HG02642 (cell line): Measurements from ENCODE around the gene OR2AE1.
"Not testable (repeated sequence)": the region's sequence is repeated elsewhere in the genome, so short reads cannot be mapped to it uniquely, and the experiment has no call there.

ENCODE experiments used
- ATAC-seq: cut with Tn5 transposase; IDR thresholded peaks from one replicate; pipeline ENCODE4 v1.9.1; 2021; ENCODE audit warnings: mild to moderate bottlenecking; ENCODE audit not compliant: unreplicated experiment, poor library complexity

OR2AE1 gene, protein sequence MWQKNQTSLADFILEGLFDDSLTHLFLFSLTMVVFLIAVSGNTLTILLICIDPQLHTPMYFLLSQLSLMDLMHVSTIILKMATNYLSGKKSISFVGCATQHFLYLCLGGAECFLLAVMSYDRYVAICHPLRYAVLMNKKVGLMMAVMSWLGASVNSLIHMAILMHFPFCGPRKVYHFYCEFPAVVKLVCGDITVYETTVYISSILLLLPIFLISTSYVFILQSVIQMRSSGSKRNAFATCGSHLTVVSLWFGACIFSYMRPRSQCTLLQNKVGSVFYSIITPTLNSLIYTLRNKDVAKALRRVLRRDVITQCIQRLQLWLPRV

GRCh38 chr7:99876933-99877332 lies at the start of gene OR2AE1:
TSS of gene OR2AE1 (minus strand) at chr7:99877033. CDS start at chr7:99877033, 0 bp downstream.
- ATAC-seq = no peak

DNA sequence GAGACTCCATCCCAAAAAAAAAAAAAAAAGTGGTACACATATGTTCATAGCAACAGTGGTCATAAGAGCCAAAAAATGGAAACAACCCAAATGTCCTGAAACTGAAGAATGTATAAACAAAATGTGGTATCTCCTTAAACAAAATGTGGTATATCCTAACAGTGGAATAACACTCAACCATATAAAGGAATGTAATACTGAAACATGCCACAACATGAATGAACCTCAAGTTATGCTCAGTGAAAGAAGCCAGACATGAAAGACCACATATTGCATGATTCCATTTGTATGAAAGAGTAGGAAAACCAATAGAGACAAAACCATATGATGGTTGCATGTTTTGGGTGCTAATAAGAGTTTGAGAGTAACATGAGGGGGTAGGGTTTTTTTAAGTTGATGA lies 49.5 kb upstream of the OR2AE1 start:
- no peak for ATAC-seq

GRCh38 chr7:99923200-99923599 lies 46.4 kb upstream of the OR2AE1 start:
- ATAC-seq = no peak

DNA sequence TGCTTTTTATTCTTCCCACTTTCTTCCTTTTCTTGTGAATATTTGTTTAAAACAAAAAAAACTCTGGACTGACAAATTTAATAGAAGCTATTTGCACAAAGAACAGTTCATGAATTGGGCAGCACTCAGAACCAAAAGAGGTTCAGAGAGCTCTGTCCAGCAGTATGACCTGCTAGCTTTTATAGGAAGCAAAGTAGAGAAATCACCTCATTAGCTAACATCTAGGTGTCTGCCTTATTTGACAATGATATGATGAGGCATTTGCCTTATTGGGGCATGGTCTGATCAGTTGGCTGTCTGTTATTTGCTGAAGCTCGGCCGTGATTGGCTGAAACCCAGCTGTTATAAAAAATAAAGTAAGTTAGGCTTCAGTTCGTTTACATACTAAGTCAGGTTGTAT lies 43.3 kb upstream of the OR2AE1 start:
- no peak for ATAC-seq

GRCh38 chr7:99919814-99920112 lies 42.9 kb upstream of the OR2AE1 start:
- ATAC-seq = no peak

DNA sequence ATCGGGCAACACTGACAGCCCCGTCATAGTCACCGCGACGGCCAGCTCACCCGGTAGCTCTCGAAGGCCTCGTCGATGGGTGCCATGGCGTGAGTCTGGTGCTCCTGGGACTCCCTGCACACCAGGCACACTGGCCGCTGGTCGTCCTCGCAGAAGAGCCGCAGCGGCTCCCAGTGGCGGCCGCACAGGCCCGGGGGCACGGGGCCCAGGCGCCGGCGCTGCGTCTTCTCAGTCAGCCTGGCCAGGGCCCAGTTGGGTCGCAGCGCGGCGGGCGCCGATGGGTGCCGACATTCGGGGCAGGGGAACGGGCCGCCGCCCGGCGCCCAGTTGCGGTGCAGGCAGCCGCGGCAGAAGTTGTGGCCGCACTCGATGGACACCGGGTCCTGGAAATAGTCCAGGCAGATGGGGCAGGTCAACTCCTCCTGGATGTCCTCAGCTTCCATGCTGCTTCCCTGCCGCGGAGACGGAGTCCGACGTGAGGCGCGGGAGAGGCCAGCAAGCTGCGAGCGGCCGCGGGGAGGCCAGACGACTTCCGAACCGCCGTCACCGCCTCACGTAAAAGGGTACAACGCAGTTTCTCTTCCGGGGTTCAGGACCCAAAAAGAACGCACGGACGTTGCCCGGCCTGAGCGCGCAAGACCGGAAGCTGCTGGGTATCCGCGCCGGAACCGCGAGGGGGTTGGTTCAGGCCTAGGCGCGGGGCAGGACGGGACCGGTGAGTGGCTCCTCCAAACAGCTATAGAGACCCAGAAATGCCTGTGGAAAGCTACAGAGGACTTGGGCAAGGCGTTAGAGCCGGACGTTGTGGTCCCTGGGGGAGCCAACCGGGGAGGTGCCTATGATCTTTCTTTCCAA lies 42.4 kb upstream of the OR2AE1 start, which contains the start of gene TRIM4:
Gene TRIM4, minus strand, starts transcription at position 572 of the 855 bp plus-strand sequence. Its CDS starts 129 bp downstream, at position 443.
- peak; percentile 96 for ATAC-seq

DNA sequence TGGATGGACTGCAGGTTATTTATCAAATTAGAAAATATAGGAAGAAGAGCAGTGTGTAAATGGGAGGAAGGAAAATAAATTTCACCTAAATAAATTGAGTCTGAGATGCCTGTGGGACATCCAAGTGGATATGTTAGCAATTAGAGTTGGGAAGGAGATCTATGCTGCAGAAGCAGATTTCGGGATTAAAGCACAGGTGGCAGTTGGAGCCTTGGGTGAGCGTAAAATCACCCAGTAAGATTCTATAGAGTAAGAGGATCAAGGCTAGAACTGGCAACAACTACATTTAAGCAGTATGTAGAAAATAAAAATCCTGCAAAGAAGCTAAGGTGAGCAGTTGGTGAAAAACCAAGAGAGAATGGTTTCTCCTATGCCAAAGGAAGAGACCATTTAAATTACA lies 34.1 kb upstream of the OR2AE1 start:
- no peak for ATAC-seq

DNA sequence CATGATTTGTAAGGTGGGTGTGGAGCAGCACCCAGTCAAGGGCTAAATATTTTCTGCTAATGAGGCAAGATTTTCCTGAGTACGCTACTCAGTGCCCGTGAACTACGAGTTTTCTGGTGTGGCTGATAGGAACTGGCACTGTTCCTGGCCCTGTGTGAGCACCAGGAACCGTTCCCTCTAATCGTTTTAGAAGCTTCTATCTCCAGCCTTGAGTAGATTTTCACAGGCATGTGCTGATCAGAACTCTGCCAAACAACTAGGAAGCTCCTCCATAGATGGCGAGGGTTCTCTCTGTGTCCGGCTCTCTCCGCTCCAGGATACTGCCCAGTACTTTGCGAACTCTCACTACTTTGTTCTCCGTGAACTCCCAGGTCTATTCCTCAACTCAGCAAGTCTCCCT lies 24.7 kb upstream of the OR2AE1 start:
- ATAC-seq = no peak

DNA sequence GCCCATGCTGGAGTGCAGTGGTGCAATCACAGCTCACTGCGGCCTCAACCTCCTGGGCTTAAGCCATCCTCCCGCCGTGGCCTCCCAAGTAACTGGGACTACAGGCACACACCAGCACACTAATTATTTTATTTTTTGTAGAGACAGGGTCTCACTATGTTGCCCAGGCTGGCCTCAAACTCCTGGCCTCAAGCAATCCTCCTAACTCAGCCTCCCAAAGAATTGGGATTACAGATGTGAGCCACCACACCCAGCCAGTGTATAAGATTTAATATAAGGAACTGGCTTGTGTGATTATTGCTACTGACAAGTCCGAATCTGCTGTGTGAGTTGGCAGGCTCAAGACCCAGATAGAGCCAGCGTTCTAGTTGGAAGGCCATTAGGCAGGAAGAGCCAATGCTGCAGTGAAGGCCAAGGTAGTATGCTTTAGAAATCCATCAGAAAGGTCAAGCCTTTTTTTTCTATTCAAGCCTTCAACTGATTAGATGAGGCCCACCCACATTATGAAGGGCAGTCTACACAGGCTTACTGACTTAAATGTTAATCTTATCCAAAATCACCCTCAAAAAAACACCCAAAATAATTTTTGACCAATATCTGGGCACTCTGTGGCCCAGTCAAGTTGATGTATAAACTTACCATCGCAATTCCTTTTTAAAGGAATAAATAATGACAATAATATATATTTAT lies 23.1 kb upstream of the OR2AE1 start:
- no peak for ATAC-seq

GRCh38 chr7:99898836-99899235 lies 22.0 kb upstream of the OR2AE1 start:
- no peak for ATAC-seq

- ATAC-seq = no peak
Measured at GRCh38 chr7:99898023-99898357, 21.2 kb upstream of the OR2AE1 start.

DNA sequence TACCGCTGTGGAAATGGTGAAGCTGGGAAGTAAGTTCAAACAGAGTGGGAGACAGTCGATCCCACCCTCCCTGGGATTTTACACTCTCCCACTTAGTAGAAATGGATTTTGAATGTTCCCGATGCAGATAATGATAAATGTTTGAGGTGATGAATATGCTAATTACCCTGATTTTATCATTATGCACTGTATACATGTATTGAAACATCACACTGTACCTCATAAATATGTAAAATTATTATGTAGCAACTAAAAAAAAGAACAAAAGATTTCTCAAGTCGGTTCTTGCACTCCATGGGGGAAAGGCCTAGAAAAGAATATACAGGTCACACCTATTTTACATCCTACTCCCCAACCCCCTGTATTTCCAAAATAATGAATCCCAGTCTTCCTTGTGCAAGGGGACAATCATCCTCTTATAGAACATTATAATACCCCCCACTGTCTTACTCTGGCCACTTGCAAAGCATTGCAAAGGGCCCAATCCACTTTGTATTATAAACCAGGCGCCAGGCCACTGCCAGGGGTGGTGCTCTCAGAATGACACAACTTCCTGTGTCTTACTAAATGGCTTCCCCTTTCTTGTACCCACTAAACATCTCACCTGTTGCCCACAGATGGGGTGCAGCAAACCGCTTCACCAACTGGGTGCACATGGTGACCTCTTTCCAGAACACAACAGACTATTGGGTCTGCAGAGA lies 20.6 kb upstream of the OR2AE1 start:
- ATAC-seq = no peak

DNA sequence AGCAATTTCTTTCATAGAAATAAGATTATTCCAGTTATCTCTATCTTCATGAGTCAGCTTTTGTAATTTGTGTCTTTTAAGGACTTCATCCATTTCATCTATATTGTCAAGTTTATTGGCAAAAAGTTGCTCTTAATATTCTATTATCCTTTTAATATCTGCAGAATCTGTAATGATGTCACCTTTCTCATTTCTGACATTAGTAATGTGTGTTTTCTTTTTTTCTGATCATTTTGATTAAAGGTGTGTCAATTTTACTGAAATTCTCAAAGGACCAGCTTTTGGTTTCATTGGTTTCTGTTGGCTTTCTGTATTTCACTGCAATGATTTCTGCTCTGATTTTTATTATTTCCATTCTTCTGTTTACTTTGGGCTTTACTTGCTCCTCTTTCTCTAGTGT lies 17.9 kb upstream of the OR2AE1 start:
- no peak for ATAC-seq

GRCh38 chr7:99893280-99893679 lies 16.4 kb upstream of the OR2AE1 start:
- no peak for ATAC-seq

- ATAC-seq = not testable (repeated sequence)
Measured at GRCh38 chr7:99890348-99890747, 13.5 kb upstream of the OR2AE1 start.

DNA sequence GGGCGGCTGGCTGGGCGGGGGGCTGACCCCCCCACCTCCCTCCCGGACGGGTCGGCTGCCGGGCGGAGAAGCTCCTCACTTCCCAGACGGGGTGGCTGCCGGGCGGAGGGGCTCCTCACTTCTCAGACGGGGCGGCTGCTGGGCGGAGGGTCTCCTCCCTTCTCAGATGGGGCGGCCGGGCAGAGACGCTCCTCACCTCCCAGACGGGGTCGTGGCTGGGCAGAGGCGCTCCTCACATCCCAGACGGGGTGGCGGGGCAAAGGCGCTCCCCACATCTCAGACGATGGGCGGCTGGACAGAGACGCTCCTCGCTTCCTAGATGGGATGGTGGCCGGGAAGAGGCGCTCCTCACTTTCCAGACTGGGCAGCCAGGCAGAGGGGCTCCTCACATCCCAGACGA lies 11.5 kb upstream of the OR2AE1 start:
- ATAC-seq = not testable (repeated sequence)

GRCh38 chr7:99881370-99881769 lies 4.5 kb upstream of the OR2AE1 start:
- no peak for ATAC-seq

GRCh38 chr7:99876491-99876890 lies 342 bp downstream of the OR2AE1 start:
- ATAC-seq = no peak

DNA sequence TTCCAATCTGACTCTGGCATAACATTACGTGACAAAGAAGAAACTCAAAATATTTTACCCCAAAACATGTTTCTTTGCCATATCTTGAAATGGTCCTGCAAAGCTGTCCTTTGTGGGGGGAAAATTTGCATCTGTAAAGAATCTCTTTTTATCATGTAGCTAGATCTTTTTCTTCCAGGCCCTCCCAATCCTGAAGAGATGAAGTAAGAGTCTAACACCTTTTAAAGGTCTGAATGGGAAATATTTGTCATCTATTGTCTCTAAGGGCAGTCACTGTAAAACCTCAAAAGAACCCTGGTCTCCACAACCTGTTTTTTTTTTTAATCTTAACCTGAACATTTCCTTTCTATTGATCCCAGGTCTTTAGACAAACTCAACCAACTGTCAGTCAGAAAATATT lies 8.6 kb downstream of the OR2AE1 start:
- ATAC-seq = no peak

DNA sequence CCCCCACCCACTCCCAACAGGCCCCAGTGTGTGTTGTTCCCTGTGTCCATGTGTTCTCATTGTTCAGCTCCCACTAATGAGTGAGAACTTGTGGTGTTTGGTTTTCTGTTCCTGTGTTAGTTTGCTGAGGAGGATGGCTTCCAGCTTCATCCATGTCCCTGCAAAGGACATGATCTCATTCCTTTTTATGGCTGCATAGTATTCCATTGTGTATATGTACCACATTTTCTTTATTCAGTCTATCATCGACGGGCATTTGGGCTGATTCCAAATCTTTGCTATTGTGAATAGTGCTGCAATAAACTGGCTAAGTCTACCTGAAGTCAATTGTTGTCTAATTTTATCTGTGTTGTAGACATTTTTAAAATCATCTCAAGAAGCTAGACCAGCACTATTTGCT lies 9.4 kb downstream of the OR2AE1 start:
- not testable (repeated sequence) for ATAC-seq
